ENCODE data around the gene INPP5D. TPM values are rescaled to one million over a fixed set of nuclear protein-coding genes. Genes with fewer than 3 reads are reported as not detected.

The INPP5D gene
- total and polyA plus RNA-seq, 4 donors = 7.6 to 26.1 (median 25.3) TPM

DNA sequence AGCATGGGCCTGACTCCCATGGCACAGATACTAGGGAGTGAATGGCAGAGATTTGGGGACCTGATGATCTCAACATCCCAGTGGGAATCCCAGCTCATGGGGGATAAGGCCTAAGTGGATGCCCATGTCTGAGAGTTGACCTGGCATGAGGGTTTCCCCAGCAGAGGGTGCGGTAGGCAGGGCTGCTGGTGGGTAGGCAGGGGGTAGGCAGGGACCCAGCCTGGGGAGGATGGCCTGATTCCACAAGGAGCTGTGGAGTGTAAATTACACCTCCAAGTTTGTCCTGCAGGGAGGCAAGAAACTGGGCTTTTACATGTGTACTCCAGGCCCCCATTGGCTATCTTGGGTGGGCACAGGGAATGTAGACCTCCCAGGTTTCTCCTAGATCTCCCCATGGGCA lies 46.9 kb downstream of the INPP5D start:
- WGBS, 2 donors = 100% methylated on average over 1 of the region's 1 CpG
- no peak for ATAC-seq (ENCODE audit: insufficient read depth, low FRiP score)
- H3K4me3 ChIP-seq = no peak overlapping the region

DNA sequence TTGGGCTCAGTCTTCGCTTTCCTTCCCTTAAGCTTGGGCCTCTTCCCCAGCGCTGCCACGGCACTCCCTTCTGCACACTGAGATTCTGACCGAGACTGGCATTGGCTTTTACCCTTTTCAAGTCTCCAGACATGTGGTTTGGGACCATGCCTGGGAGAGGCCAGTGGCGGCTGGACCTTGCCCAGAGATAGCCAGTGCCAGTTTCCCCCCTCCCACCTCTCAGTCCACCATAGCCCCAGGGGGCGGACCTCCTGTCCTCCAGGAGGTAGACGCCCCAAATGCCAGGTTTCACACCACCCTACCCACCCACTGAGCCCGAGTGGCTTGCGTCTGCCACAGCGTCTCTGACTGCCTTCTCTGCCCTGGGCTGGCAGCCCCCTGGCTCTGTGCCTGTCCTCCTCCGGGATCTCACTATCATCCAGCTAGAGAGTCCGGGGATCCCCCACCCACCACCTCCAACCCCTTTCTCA lies 47.7 kb downstream of the INPP5D start:
- ATAC-seq (ENCODE audit: insufficient read depth, low FRiP score) (no peak), DNase-seq (no peak)
- Histone ChIP-seq H3K9me3 (ENCODE audit: control insufficient read depth in 4 of 4, insufficient read depth in 3 of 4, low read length in 3 of 4) (peaks cover 0 to 8% (median 0%) of the 10 kb centered on the region in 4 donors), H3K27me3 (ENCODE audit: control insufficient read depth in 3 of 3, insufficient read depth in 3 of 3, low read length in 2 of 3) (peaks cover 0 to 2% (median 0%) of the 10 kb centered on the region in 3 donors), H3K4me3 (no peak overlapping the region), H3K9ac (ENCODE audit: insufficient read depth in 1 of 2, low read length in 2 of 2) (no peak overlapping the region), H3K4me1 (ENCODE audit: control insufficient read depth in 5 of 5, insufficient read depth in 5 of 5, low read length in 5 of 5) (peaks cover 0 to 4% (median 0%) of the 10 kb centered on the region in 5 donors), H3K27ac (ENCODE audit: low read depth in 1 of 2, low read length in 1 of 2) (no peak overlapping the region), H3K36me3 (ENCODE audit: control insufficient read depth in 4 of 4, insufficient read depth in 4 of 4, low read length in 4 of 4) (no peaks in the 10 kb centered on the region)
- WGBS, 2 donors = 85 to 86% methylated on average over 12 of the region's 12 CpGs
- TF ChIP-seq, protein P1, sequence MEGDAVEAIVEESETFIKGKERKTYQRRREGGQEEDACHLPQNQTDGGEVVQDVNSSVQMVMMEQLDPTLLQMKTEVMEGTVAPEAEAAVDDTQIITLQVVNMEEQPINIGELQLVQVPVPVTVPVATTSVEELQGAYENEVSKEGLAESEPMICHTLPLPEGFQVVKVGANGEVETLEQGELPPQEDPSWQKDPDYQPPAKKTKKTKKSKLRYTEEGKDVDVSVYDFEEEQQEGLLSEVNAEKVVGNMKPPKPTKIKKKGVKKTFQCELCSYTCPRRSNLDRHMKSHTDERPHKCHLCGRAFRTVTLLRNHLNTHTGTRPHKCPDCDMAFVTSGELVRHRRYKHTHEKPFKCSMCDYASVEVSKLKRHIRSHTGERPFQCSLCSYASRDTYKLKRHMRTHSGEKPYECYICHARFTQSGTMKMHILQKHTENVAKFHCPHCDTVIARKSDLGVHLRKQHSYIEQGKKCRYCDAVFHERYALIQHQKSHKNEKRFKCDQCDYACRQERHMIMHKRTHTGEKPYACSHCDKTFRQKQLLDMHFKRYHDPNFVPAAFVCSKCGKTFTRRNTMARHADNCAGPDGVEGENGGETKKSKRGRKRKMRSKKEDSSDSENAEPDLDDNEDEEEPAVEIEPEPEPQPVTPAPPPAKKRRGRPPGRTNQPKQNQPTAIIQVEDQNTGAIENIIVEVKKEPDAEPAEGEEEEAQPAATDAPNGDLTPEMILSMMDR (IDR thresholded peaks at IDR 0.05; ENCODE audit: control extremely low read depth, extremely low read depth) = no peak

More for the DNA sequence above, 46.9 kb downstream of the INPP5D start:
- TF ChIP-seq, protein P1 (IDR thresholded peaks at IDR 0.05; ENCODE audit: control extremely low read depth, extremely low read depth) = no peak
- Histone ChIP-seq H3K9me3 (ENCODE audit: control insufficient read depth in 4 of 4, insufficient read depth in 3 of 4, low read length in 3 of 4) (peaks cover 0 to 8% (median 0%) of the 10 kb centered on the region in 4 donors), H3K9ac (ENCODE audit: insufficient read depth in 1 of 2, low read length in 2 of 2) (no peak overlapping the region), H3K36me3 (ENCODE audit: control insufficient read depth in 4 of 4, insufficient read depth in 4 of 4, low read length in 4 of 4) (no peaks in the 10 kb centered on the region), H3K27ac (ENCODE audit: low read depth in 1 of 2, low read length in 1 of 2) (no peak overlapping the region), H3K27me3 (ENCODE audit: control insufficient read depth in 3 of 3, insufficient read depth in 3 of 3, low read length in 2 of 3) (peaks cover 0 to 2% (median 0%) of the 10 kb centered on the region in 3 donors), H3K4me1 (ENCODE audit: control insufficient read depth in 5 of 5, insufficient read depth in 5 of 5, low read length in 5 of 5) (peaks cover 0 to 3% (median 0%) of the 10 kb centered on the region in 5 donors)
- no peak for DNase-seq

DNA sequence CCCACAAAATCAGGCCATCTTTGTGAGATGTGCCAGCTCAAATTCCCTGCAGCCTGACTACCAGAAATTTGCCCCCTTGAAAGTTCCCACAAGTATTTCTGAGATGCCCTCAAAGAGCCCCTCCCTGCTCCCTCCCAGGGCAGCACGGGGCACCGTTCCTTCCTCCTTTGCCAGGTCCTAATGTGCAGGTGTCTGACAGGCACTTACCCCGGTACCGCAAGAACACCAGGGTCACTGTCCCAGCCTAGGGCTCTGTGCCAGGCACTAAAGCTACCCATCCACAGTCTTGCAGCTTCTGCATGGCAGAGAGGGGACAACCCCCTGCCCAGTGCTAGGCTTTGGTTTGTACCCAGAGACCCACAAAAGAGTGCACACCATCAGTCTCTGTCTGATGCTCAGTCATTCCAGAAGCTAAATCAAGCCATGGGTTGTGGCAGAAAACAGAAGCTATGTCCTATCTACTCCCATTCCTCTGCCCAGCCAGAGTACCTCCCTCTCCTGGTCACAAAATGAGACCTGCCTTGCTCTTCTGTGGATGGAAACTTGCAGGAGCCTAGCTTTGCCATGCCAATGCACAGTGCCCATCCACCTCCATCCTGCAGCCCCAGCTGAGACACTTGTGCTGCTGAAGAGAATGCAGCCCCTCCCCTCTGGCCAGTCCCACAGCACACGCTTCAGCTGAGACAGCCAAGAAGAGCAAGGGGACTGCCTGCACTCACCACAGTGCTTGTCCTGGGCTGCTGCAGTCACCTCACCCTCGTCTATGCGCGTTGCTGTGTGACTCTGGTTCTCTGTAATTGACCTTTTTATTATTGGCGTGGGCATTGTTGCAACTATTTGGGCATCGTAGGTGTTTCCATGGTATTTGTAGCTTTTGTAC lies 48.7 kb downstream of the INPP5D start:
- Histone ChIP-seq H3K36me3 (ENCODE audit: control insufficient read depth in 4 of 4, insufficient read depth in 4 of 4, low read length in 4 of 4) (no peaks in the 10 kb centered on the region), H3K9me3 (ENCODE audit: control insufficient read depth in 4 of 4, insufficient read depth in 3 of 4, low read length in 3 of 4) (peaks cover 0 to 8% (median 0%) of the 10 kb centered on the region in 4 donors), H3K9ac (ENCODE audit: insufficient read depth in 1 of 2, low read length in 2 of 2) (no peak overlapping the region), H3K27me3 (ENCODE audit: control insufficient read depth in 3 of 3, insufficient read depth in 3 of 3, low read length in 2 of 3) (peaks cover 0 to 2% (median 0%) of the 10 kb centered on the region in 3 donors), H3K4me3 (no peak overlapping the region), H3K27ac (ENCODE audit: low read depth in 1 of 2, low read length in 1 of 2) (no peak overlapping the region), H3K4me1 (ENCODE audit: control insufficient read depth in 5 of 5, insufficient read depth in 5 of 5, low read length in 5 of 5) (peaks cover 0 to 6% (median 0%) of the 10 kb centered on the region in 5 donors)
- DNase-seq (no peak), ATAC-seq (ENCODE audit: insufficient read depth, low FRiP score) (no peak)
- 62 to 66% methylated on average over 10 of the region's 10 CpGs for WGBS, 2 donors
- TF ChIP-seq, protein P1 (IDR thresholded peaks at IDR 0.05; ENCODE audit: control extremely low read depth, extremely low read depth) = no peak

All from lung (tissue), 12 donors.